Measurements from ENCODE around the gene FCER1G.

DNA sequence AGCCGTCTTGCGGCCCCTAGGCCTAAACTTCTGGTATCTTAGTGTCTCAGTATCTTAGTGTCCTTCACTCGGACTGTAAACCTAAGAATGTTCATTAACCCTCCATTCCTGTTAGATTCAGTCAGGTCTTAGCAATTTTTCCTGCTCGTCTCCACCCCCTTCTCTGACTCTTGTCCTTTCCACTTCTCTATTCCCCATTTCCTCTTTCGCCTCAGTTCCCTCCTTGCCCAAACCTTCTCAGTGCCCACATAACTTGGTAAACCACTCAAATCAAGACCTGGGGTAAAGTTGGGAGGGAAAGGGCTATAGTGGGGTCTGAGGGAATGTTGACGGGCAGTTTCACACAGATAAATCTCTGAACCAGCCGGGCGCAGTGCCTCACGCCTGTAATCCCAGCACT is 726 bp upstream of the FCER1G start:
- TF ChIP-seq, protein P1, sequence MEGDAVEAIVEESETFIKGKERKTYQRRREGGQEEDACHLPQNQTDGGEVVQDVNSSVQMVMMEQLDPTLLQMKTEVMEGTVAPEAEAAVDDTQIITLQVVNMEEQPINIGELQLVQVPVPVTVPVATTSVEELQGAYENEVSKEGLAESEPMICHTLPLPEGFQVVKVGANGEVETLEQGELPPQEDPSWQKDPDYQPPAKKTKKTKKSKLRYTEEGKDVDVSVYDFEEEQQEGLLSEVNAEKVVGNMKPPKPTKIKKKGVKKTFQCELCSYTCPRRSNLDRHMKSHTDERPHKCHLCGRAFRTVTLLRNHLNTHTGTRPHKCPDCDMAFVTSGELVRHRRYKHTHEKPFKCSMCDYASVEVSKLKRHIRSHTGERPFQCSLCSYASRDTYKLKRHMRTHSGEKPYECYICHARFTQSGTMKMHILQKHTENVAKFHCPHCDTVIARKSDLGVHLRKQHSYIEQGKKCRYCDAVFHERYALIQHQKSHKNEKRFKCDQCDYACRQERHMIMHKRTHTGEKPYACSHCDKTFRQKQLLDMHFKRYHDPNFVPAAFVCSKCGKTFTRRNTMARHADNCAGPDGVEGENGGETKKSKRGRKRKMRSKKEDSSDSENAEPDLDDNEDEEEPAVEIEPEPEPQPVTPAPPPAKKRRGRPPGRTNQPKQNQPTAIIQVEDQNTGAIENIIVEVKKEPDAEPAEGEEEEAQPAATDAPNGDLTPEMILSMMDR (IDR thresholded peaks at IDR 0.05; ENCODE audit: poor library complexity) = no peak
- TF ChIP-seq EZH2phosphoT487 (IDR thresholded peaks at IDR 0.05; ENCODE audit: low read depth, severe bottlenecking, unreplicated experiment) (no peak), EZH2 (IDR thresholded peaks at IDR 0.05; ENCODE audit: borderline replicate concordance) (no peak)

Data from hepatocyte (in vitro differentiated cells).